Breast epithelium (tissue), 4 donors: ENCODE results near the gene SYTL4. TPM values are rescaled to one million over a fixed set of nuclear protein-coding genes. Genes with fewer than 3 reads are reported as not detected.

ENCODE experiments used
- DNase-seq, 2 donors: peaks; one replicate each; pipeline ENCODE4 v3.0.0-alpha.2; 2019; ENCODE audit warnings: low spot score in 2 of 2
- H3K27ac ChIP-seq, 2 donors: fragments of 200-600 bp; sonication (generic) in 1 of 2; one replicate each; pipeline ENCODE4 v1.5.1; 2016 to 2019; ENCODE audit warnings: mild to moderate bottlenecking in 1 of 2
- H3K27me3 ChIP-seq, 2 donors: fragments of 200-600 bp; sonication (generic) in 1 of 2; one replicate each; pipeline versions ENCODE4 v1.5.1 to v1.6.0; 2017 to 2019; ENCODE audit warnings: control low read depth in 1 of 2, mild to moderate bottlenecking in 1 of 2
- H3K36me3 ChIP-seq: fragments of 200-600 bp; one replicate; pipeline ENCODE4 v1.5.1; 2019
- H3K4me1 ChIP-seq, 2 donors: fragments of 200-600 bp; sonication (generic); one replicate each; pipeline ENCODE4 v1.5.1; 2016 to 2019; ENCODE audit warnings: control low read depth in 1 of 2
- H3K4me3 ChIP-seq, 3 donors: fragments of 200-600 bp; sonication (generic); 1 replicate in 2 of 3; 2 replicates in 1 of 3; pipeline ENCODE4 v1.5.1; 2016 to 2019; ENCODE audit warnings: mild to moderate bottlenecking in 3 of 3, moderate library complexity in 2 of 3
- H3K9me3 ChIP-seq, 2 donors: fragments of 200-600 bp; sonication (generic) in 1 of 2; one replicate each; pipeline ENCODE4 v1.5.1; 2016 to 2019; ENCODE audit warnings: control low read depth in 1 of 2
- CTCF ChIP-seq, 3 donors: fragments of 450-650 bp; IDR thresholded peaks; one replicate each; pipeline ENCODE4 v1.5.1; 2016 to 2017; ENCODE audit warnings: antibody characterized with exemption in 3 of 3, mild to moderate bottlenecking in 3 of 3, moderate library complexity in 3 of 3
- POLR2A ChIP-seq: fragments of 450-650 bp; IDR thresholded peaks from one replicate; pipeline ENCODE4 v1.6.1; 2016; ENCODE audit warnings: antibody characterized with exemption, mild to moderate bottlenecking, moderate library complexity
- POLR2AphosphoS5 ChIP-seq, 3 donors: sonication (generic); formaldehyde crosslinking; IDR thresholded peaks; one replicate each; pipeline ENCODE4 v1.6.1; 2017; ENCODE audit warnings: antibody characterized with exemption in 3 of 3
- intact Hi-C: fragments of 100-400 bp; cut with DNase I; formaldehyde crosslinking; loops from one replicate; pipeline ENCODE4 v1.15.1; 2023; ENCODE audit warnings: low total_unique reads
- total RNA-seq, 3 donors: library from RNA; depleted of rRNA; stranded (reverse); fragments of >200 nt; gene quantifications; one replicate each; pipeline ENCODE4 v1.1.0, GENCODE V29; 2016

Gene SYTL4
- total RNA-seq, 3 donors from 2014 or later: 19.3 to 29.9 (median 25.2) TPM

- TF ChIP-seq POLR2AphosphoS5 (IDR thresholded peaks at IDR 0.05) (peak in 1 of 3 donors; percentile 59), CTCF (IDR thresholded peaks at IDR 0.05) (no peak)
- Histone ChIP-seq H3K36me3 (no peaks in the 10 kb centered on the region), H3K27ac (peak within 1 kb of the TSS; percentile 69 to 79), H3K4me3 (peak within 1 kb of the TSS; percentile 34 to 59 (median 34)), H3K4me1 (no peaks in the 10 kb centered on the region), H3K27me3 (peaks cover 0 to 62% of the 10 kb centered on the region in 2 donors), H3K9me3 (no peaks in the 10 kb centered on the region)
- intact Hi-C loops: no loop called here
- DNase-seq: peak in 1 of 2 donors; percentile 32
Measured at GRCh38 chrX:100643956-100644860, 87.7 kb downstream of the SYTL4 start, which contains the start of gene SRPX2. SRPX2 (plus strand) TSS chrX:100644199; CDS start chrX:100646323, 2,124 bp downstream.

- Histone ChIP-seq H3K4me1 (no peaks in the 10 kb centered on the region), H3K27ac (peak overlapping the region; percentile 42 to 69), H3K36me3 (no peaks in the 10 kb centered on the region), H3K9me3 (no peaks in the 10 kb centered on the region), H3K27me3 (peaks cover 0 to 60% of the 10 kb centered on the region in 2 donors), H3K4me3 (no peak overlapping the region)
- no peak for TF ChIP-seq CTCF (IDR thresholded peaks at IDR 0.05)
- no peak for TF ChIP-seq POLR2AphosphoS5 (IDR thresholded peaks at IDR 0.05)
- no peak for TF ChIP-seq POLR2A
- intact Hi-C loops: no loop called here
- DNase-seq: no peak
Measured at GRCh38 chrX:100643212-100643611, 88.7 kb downstream of the SYTL4 start.

- H3K36me3 ChIP-seq: no peaks in the 10 kb centered on the region
- H3K4me3 ChIP-seq: no peak overlapping the region
- H3K4me1 ChIP-seq: no peaks in the 10 kb centered on the region
- no peaks in the 10 kb centered on the region for H3K9me3 ChIP-seq
- peak overlapping the region in 1 of 2 donors; percentile 6 for H3K27ac ChIP-seq
- no peak for TF ChIP-seq POLR2AphosphoS5 (IDR thresholded peaks at IDR 0.05)
- intact Hi-C loops: no loop called here
- peaks cover 0 to 55% of the 10 kb centered on the region in 2 donors for H3K27me3 ChIP-seq
- no peak for DNase-seq
Measured at GRCh38 chrX:100642290-100642689, 89.6 kb downstream of the SYTL4 start.

GRCh38 chrX:100636321-100636991 lies 95.5 kb downstream of the SYTL4 start, which contains the start of gene TSPAN6:
TSPAN6 (minus strand) TSS chrX:100636806; CDS start chrX:100636694, 112 bp downstream.
- Histone ChIP-seq H3K4me3 (peak within 1 kb of the TSS; percentile 50 to 73 (median 60)), H3K36me3 (no peaks in the 10 kb centered on the region), H3K9me3 (no peaks in the 10 kb centered on the region), H3K27me3 (peaks cover 0 to 46% of the 10 kb centered on the region in 2 donors), H3K4me1 (no peaks in the 10 kb centered on the region), H3K27ac (peak within 1 kb of the TSS; percentile 75 to 84)
- intact Hi-C loops: no loop called here
- peak; percentile 49 to 62 for DNase-seq
- TF ChIP-seq POLR2A: no peak
- TF ChIP-seq CTCF (IDR thresholded peaks at IDR 0.05): peak in 2 of 3 donors; percentile 21 to 32

GRCh38 chrX:100635989-100636320 lies 96.0 kb downstream of the SYTL4 start:
- H3K4me3 ChIP-seq: peak overlapping the region; percentile 50 to 73 (median 60)
- no peaks in the 10 kb centered on the region for H3K4me1 ChIP-seq
- no peaks in the 10 kb centered on the region for H3K36me3 ChIP-seq
- peaks cover 0 to 42% of the 10 kb centered on the region in 2 donors for H3K27me3 ChIP-seq
- H3K27ac ChIP-seq: peak overlapping the region; percentile 75 to 84
- intact Hi-C loops: no loop called here
- no peaks in the 10 kb centered on the region for H3K9me3 ChIP-seq
- TF ChIP-seq CTCF (IDR thresholded peaks at IDR 0.05): no peak
- no peak for TF ChIP-seq POLR2AphosphoS5 (IDR thresholded peaks at IDR 0.05)
- no peak for TF ChIP-seq POLR2A
- DNase-seq: no peak
